Keratinocyte (primary cell): ENCODE results near the gene SUPT5H. TPM values are rescaled to one million over a fixed set of nuclear protein-coding genes. Genes with fewer than 3 reads are reported as not detected.
A peak's percentile ranks its signal among the peaks of the same experiment; 100 is the strongest.

Experiments
- DNase-seq: peaks from one replicate; pipeline ENCODE4 v3.0.0-alpha.2; 2011; ENCODE audit warnings: low read depth, missing footprints, low spot score
- FAIRE-seq: peaks from 2 replicates; lab custom pipeline; 2011; peaks lifted over from hg19 to GRCh38; lab: Jason Lieb, UNC
- H2AFZ ChIP-seq: 2 replicates; pipeline ENCODE4 v1.6.0; 2012; ENCODE audit warnings: low read length, control low read depth, inconsistent platforms; ENCODE audit not compliant: control insufficient read depth
- H3K27ac ChIP-seq: 2 replicates; pipeline ENCODE4 v1.5.1; 2011; ENCODE audit warnings: low read length; ENCODE audit not compliant: control insufficient read depth, insufficient read depth
- H3K27me3 ChIP-seq: 3 replicates; pipeline ENCODE4 v1.6.0; 2011; ENCODE audit warnings: low read length; ENCODE audit not compliant: control insufficient read depth, insufficient read depth; ENCODE audit errors: extremely low read depth
- H3K36me3 ChIP-seq, 2 experiments: 2 replicates in 1 of 2; 3 replicates in 1 of 2; pipeline ENCODE4 v1.5.1; 2011; ENCODE audit warnings: low read length in 2 of 2, mild to moderate bottlenecking in 1 of 2; ENCODE audit not compliant: control insufficient read depth in 2 of 2, insufficient read depth in 2 of 2; ENCODE audit errors: extremely low read depth in 1 of 2
- H3K4me1 ChIP-seq: 3 replicates; pipeline ENCODE4 v1.5.1; 2011; ENCODE audit warnings: low read length; ENCODE audit not compliant: control insufficient read depth, insufficient read depth; ENCODE audit errors: extremely low read depth
- H3K4me2 ChIP-seq: 3 replicates; pipeline ENCODE4 v1.6.0; 2011; ENCODE audit warnings: low read depth, low read length; ENCODE audit not compliant: control insufficient read depth, insufficient read depth; ENCODE audit errors: extremely low read depth
- H3K4me3 ChIP-seq, 3 experiments: fragments of 200-600 bp in 1 of 3; sonication (generic) in 1 of 3; 2 replicates in 2 of 3; 3 replicates in 1 of 3; pipeline ENCODE4 v1.5.1; 2011 to 2016; ENCODE audit warnings: low read length in 3 of 3, mild to moderate bottlenecking in 3 of 3, control low read depth in 2 of 3, inconsistent platforms in 1 of 3, low read depth in 1 of 3, mixed read lengths in 1 of 3, mixed run types in 1 of 3, moderate library complexity in 1 of 3; ENCODE audit not compliant: control insufficient read depth in 2 of 3, insufficient read depth in 2 of 3; ENCODE audit errors: extremely low read depth in 1 of 3
- H3K79me2 ChIP-seq: 2 replicates; pipeline ENCODE4 v1.6.0; 2012; ENCODE audit warnings: low read length; ENCODE audit not compliant: control insufficient read depth, insufficient read depth
- H3K9ac ChIP-seq: 3 replicates; pipeline ENCODE4 v1.6.0; 2011; ENCODE audit warnings: low read length; ENCODE audit not compliant: control insufficient read depth, insufficient read depth; ENCODE audit errors: extremely low read depth
- H3K9me1 ChIP-seq: 3 replicates; pipeline ENCODE4 v1.6.0; 2011; ENCODE audit warnings: low read length; ENCODE audit not compliant: control insufficient read depth, insufficient read depth; ENCODE audit errors: extremely low read depth
- H3K9me3 ChIP-seq: 2 replicates; pipeline ENCODE4 v1.5.1; 2012; ENCODE audit warnings: low read depth, low read length; ENCODE audit not compliant: control insufficient read depth
- H4K20me1 ChIP-seq: 3 replicates; pipeline ENCODE4 v1.6.0; 2011; ENCODE audit warnings: low read length; ENCODE audit not compliant: control insufficient read depth, insufficient read depth; ENCODE audit errors: extremely low read depth
- CTCF ChIP-seq, 3 experiments: IDR thresholded peaks in 1 of 3; conservative IDR thresholded peaks in 1 of 3; optimal IDR thresholded peaks in 1 of 3; 2 replicates in 2 of 3; 3 replicates in 1 of 3; pipeline versions ENCODE3 to v1.5.1; 2011; ENCODE audit warnings: low read length in 3 of 3, mild to moderate bottlenecking in 3 of 3, moderate library complexity in 2 of 3, control low read depth in 1 of 3, inconsistent platforms in 1 of 3; ENCODE audit not compliant: insufficient read depth in 2 of 3; ENCODE audit errors: extremely low read depth in 1 of 3
- EZH2 ChIP-seq: IDR thresholded peaks from one replicate; pipeline ENCODE4 v1.6.1; 2012; ENCODE audit warnings: inconsistent platforms, mild to moderate bottlenecking, low read length, moderate library complexity
- dilution Hi-C: fragments of 300-500 bp; cut with MboI; formaldehyde crosslinking; loops from one replicate; pipeline ENCODE4 v1.7.0; 2020; ENCODE audit warnings: low sequenced_read_pairs; ENCODE audit not compliant: extremely low pct_ligation_motif_present
- polyA minus RNA-seq, 3 experiments: library from RNA; depleted of rRNA, polyadenylated mRNA; stranded (reverse); fragments of >200 nt; gene quantifications; 1 replicate in 1 of 3; 2 replicates in 1 of 3; 3 replicates in 1 of 3; pipeline ENCODE4 v1.2.3, GENCODE V29; 2011
- polyA plus RNA-seq, 5 experiments: library from polyadenylated mRNA; depleted of rRNA in 3 of 5; stranded (reverse) in 3 of 5; stranded (forward) in 1 of 5; unstranded in 1 of 5; fragments of >200 nt; gene quantifications; 1 replicate in 1 of 5; 2 replicates in 3 of 5; 3 replicates in 1 of 5; pipeline versions ENCODE4 v1.2.1 to v1.2.3, GENCODE V29; 2011 to 2012; ENCODE audit warnings: missing spikeins in 2 of 5, low read depth in 1 of 5, low replicate concordance in 1 of 5

Gene SUPT5H
- polyA plus RNA-seq (46.1 to 83.7 TPM (median 63.2 TPM) in 3 replicates), polyA minus RNA-seq (53.6 to 108 TPM (median 56.2 TPM) in 3 replicates)
- polyA plus RNA-seq (2011; ENCODE audit: low read depth) = 150 TPM
- polyA plus RNA-seq (2011; cell fraction: cytosol; rRNA removed) = 54.8 and 87.1 TPM in 2 replicates
- polyA plus RNA-seq (2011; cell fraction: nucleus; rRNA removed) = 210 and 249 TPM in 2 replicates
- polyA plus RNA-seq (2012; ENCODE audit: low replicate concordance) = 85.9 and 110 TPM in 2 replicates
- polyA minus RNA-seq (2011; cell fraction: cytosol; rRNA and poly(A)+ RNA removed) = 60.2 TPM
- 42.4 and 54.2 TPM in 2 replicates for polyA minus RNA-seq (2011; cell fraction: nucleus; rRNA and poly(A)+ RNA removed)

- no peak for TF ChIP-seq CTCF (optimal IDR thresholded peaks at IDR 0.05 in 1 of 3, IDR thresholded peaks at IDR 0.05 in 1 of 3, conservative IDR thresholded peaks at IDR 0.05 in 1 of 3; ENCODE audit: extremely low read depth in 1 of 3, insufficient read depth in 2 of 3, low read length in 3 of 3)
- no peak for TF ChIP-seq EZH2
- Histone ChIP-seq H3K9me3 (no peaks in the 10 kb centered on the region), H3K4me2 (peak within 1 kb of the TSS; percentile 82), H3K27ac (peak within 1 kb of the TSS; percentile 97), H3K4me3 (peak within 1 kb of the TSS; percentile 91 to 98 (median 95)), H3K9me1 (peaks cover 2% of the 10 kb centered on the region), H3K36me3 (peaks cover 2 to 5% of the 10 kb centered on the region in 2 experiments), H2AFZ (peak within 1 kb of the TSS; percentile 90), H3K27me3 (no peaks in the 10 kb centered on the region), H4K20me1 (peaks cover 11% of the 10 kb centered on the region), H3K9ac (peak within 1 kb of the TSS; percentile 99), H3K79me2 (peaks cover 57% of the 10 kb centered on the region), H3K4me1 (peaks cover 23% of the 10 kb centered on the region)
- FAIRE-seq (peak; percentile 84), DNase-seq (peak; percentile 91)
- dilution Hi-C loops = no loop called here
These were observed at the start of gene SUPT5H for GRCh38 chr19:39445196-39446111. TSS of gene SUPT5H (plus strand) at chr19:39445582. CDS start at chr19:39445891, 309 bp downstream.

GRCh38 chr19:39397360-39398296 is 47.8 kb upstream of the SUPT5H start:
- Histone ChIP-seq H2AFZ (no peak overlapping the region), H3K4me3 (peak overlapping the region in 1 of 3 experiments; percentile 7), H3K4me2 (peak overlapping the region; percentile 64), H3K79me2 (peaks cover 1% of the 10 kb centered on the region), H3K9me1 (no peaks in the 10 kb centered on the region), H3K9ac (peak overlapping the region; percentile 86), H3K27me3 (no peaks in the 10 kb centered on the region), H4K20me1 (no peaks in the 10 kb centered on the region), H3K27ac (peak overlapping the region; percentile 99), H3K9me3 (no peaks in the 10 kb centered on the region), H3K4me1 (peaks cover 35% of the 10 kb centered on the region), H3K36me3 (peaks cover 10 to 15% of the 10 kb centered on the region in 2 experiments)
- peak; percentile 97 to 100 (median 99) for TF ChIP-seq CTCF (optimal IDR thresholded peaks at IDR 0.05 in 1 of 3, IDR thresholded peaks at IDR 0.05 in 1 of 3, conservative IDR thresholded peaks at IDR 0.05 in 1 of 3; ENCODE audit: extremely low read depth in 1 of 3, insufficient read depth in 2 of 3, low read length in 3 of 3)
- no peak for TF ChIP-seq EZH2
- no peak for FAIRE-seq
- dilution Hi-C loops = no loop called here
- no peak for DNase-seq
